ENCODE results near the gene LGALS4. TPM values are rescaled to one million over a fixed set of nuclear protein-coding genes. Genes with fewer than 3 reads are reported as not detected.

LGALS4 gene
- total and polyA plus RNA-seq, 9 of the 15 experiments (the other 6 are each of a cell fraction or from before 2014, with no cell fraction given): 0.08 to 1.1 (median 0.30) TPM; not detected in 3

DNA sequence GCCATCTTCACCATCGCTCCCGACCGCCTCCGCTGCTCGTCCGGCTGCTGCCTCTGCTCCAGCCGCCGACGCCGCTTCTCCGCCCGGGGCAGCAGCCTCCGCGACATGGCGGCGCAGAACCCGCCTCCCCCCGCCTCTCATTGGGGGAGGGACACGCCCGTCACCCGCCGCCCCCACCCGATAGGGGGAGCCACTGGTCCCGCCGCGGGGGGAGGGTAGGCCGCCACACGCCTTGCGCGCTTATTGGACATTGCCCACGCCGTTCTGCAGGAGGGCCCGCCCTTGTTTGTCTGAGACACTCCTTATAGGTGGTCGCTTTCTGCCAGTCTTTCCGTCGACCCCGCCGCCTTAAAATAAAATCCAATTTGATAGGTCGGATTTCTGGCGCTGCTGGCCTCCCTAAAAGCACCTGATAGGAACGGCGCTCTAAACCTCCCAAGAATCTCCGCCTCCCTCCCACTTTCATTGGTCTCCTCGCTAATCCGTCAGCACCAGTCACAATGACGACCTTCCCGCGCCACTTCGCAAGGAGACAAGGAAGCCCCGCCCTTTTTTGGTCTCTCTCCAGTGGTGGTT is 37.2 kb upstream of the LGALS4 start, which contains the start of gene HNRNPL (continued):
- no peak; a peak in 1 of 4 replicates for TF ChIP-seq SIX5 (IDR thresholded peaks at IDR 0.05; ENCODE audit: borderline replicate concordance in 1 of 2, insufficient read depth in 1 of 2, low read depth in 1 of 2, low read length in 2 of 2)
- TF ChIP-seq UBTF (IDR thresholded peaks at IDR 0.05; ENCODE audit: borderline replicate concordance in 1 of 2, low read depth in 2 of 2, low read length in 2 of 2): no peak; a peak in 1 of 4 replicates
- TF ChIP-seq CBX1 (IDR thresholded peaks at IDR 0.05; ENCODE audit: low read depth): peak; percentile 33; the same call in 1 of the 2 replicates
- TF ChIP-seq SMAD3 (CRISPR knock-in tag; conservative IDR thresholded peaks at IDR 0.05): no peak
- no peak for TF ChIP-seq ZBED1 (IDR thresholded peaks at IDR 0.05)
- TF ChIP-seq, protein P1, sequence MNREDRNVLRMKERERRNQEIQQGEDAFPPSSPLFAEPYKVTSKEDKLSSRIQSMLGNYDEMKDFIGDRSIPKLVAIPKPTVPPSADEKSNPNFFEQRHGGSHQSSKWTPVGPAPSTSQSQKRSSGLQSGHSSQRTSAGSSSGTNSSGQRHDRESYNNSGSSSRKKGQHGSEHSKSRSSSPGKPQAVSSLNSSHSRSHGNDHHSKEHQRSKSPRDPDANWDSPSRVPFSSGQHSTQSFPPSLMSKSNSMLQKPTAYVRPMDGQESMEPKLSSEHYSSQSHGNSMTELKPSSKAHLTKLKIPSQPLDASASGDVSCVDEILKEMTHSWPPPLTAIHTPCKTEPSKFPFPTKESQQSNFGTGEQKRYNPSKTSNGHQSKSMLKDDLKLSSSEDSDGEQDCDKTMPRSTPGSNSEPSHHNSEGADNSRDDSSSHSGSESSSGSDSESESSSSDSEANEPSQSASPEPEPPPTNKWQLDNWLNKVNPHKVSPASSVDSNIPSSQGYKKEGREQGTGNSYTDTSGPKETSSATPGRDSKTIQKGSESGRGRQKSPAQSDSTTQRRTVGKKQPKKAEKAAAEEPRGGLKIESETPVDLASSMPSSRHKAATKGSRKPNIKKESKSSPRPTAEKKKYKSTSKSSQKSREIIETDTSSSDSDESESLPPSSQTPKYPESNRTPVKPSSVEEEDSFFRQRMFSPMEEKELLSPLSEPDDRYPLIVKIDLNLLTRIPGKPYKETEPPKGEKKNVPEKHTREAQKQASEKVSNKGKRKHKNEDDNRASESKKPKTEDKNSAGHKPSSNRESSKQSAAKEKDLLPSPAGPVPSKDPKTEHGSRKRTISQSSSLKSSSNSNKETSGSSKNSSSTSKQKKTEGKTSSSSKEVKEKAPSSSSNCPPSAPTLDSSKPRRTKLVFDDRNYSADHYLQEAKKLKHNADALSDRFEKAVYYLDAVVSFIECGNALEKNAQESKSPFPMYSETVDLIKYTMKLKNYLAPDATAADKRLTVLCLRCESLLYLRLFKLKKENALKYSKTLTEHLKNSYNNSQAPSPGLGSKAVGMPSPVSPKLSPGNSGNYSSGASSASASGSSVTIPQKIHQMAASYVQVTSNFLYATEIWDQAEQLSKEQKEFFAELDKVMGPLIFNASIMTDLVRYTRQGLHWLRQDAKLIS (CRISPR knock-in tag; IDR thresholded peaks at IDR 0.05): no peak
- TF ChIP-seq KHSRP (IDR thresholded peaks at IDR 0.05): peak; percentile 91
- TF ChIP-seq, protein P2, sequence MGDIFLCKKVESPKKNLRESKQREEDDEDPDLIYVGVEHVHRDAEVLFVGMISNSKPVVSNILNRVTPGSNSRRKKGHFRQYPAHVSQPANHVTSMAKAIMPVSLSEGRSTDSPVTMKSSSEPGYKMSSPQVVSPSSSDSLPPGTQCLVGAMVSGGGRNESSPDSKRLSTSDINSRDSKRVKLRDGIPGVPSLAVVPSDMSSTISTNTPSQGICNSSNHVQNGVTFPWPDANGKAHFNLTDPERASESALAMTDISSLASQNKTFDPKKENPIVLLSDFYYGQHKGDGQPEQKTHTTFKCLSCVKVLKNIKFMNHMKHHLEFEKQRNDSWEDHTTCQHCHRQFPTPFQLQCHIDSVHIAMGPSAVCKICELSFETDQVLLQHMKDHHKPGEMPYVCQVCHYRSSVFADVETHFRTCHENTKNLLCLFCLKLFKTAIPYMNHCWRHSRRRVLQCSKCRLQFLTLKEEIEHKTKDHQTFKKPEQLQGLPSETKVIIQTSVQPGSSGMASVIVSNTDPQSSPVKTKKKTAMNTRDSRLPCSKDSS (IDR thresholded peaks at IDR 0.05; ENCODE audit: low read depth, partially characterized antibody): no peak
- no peak for TF ChIP-seq ZNF253 (CRISPR knock-in tag; conservative IDR thresholded peaks at IDR 0.05)
- TF ChIP-seq ZFPM2 (CRISPR knock-in tag; IDR thresholded peaks at IDR 0.05): 0 out of 2 replicates have a peak, but pooled peaks have one; percentile 5
- TF ChIP-seq RNF2 (IDR thresholded peaks at IDR 0.05): peak; percentile 75
- TF ChIP-seq PRDM10 (IDR thresholded peaks at IDR 0.05; ENCODE audit: partially characterized antibody): peak; percentile 38
- peak; percentile 23; the same call in 1 of the 2 replicates for TF ChIP-seq BHLHE40 (IDR thresholded peaks at IDR 0.05; ENCODE audit: low read length)
- peak; percentile 96 for TF ChIP-seq MBD2 (IDR thresholded peaks at IDR 0.05; ENCODE audit: borderline replicate concordance, low read depth)
- TF ChIP-seq ETV6 (IDR thresholded peaks at IDR 0.05; ENCODE audit: borderline replicate concordance in 1 of 2, low read depth in 2 of 2, low read length in 1 of 2): no peak
- 0 out of 2 replicates have a peak, but pooled peaks have one; percentile 50 for TF ChIP-seq ETV6 (CRISPR knock-in tag; IDR thresholded peaks at IDR 0.05; ENCODE audit: borderline replicate concordance)
- no peak for TF ChIP-seq NFXL1 (CRISPR knock-in tag; IDR thresholded peaks at IDR 0.05)
